Cardiac septum (tissue), 1 donor: ENCODE data around the gene RCL1. TPM values are rescaled to one million over a fixed set of nuclear protein-coding genes. Genes with fewer than 3 reads are reported as not detected.
"Not testable (repeated sequence)": the region's sequence is repeated elsewhere in the genome, so short reads cannot be mapped to it uniquely, and the experiment has no call there.

Source experiments
- DNase-seq: peaks from one replicate; pipeline ENCODE4 v3.0.0-alpha.2; 2020; ENCODE audit warnings: low spot score
- intact Hi-C: fragments of 100-400 bp; cut with DNase I; formaldehyde crosslinking; loops from one replicate; pipeline ENCODE4 v1.14.0; 2022
- total RNA-seq: library from RNA; stranded (reverse); fragmentation: NEBNext Ultra II Directional; extraction: Animal tissue kit (Norgen Biotek cat#: 25700); gene quantifications from one replicate; pipeline ENCODE4 v1.2.1, GENCODE V29; 2021
- donor health status: DM: no; HTN: no; CAD: no.

The RCL1 gene
- total RNA-seq, 1 donor from 2014 or later: 8.5 TPM

DNA sequence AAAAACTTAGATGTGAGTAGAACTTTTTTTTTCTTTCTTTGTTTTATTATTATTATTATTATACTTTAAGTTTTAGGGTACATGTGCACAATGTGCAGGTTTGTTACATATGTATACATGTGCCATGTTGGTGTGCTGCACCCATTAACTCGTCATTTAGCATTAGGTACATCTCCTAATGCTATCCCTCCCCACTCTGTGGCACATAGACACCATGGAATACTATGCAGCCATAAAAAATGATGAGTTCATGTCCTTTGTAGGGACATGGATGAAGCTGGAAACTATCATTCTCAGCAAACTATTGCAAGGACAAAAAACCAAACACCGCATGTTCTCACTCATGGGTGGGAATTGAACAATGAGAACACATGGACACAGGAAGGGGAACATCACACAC lies 17.8 kb upstream of the RCL1 start:
- intact Hi-C loops, DNase-seq: not testable (repeated sequence)

DNA sequence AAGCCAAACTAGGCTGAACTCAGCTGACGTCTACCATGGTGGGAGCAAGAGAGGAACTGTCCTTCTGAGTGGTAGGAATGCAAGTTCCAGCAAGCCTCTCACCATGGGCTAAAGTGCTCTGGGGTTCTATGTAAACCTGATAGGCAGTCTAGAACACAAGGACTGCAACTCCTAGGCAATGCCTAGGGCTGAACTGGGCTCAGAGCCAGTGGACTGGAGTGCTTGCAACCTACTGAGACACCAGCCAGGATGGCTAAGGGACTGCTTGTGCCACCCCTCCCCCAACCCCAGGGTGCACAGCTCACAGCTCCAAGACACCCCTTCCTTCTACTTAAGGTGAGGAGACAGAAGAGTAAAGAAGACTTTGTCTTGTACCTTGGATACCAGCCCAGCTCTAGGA lies 12.1 kb upstream of the RCL1 start:
- no peak for DNase-seq
- intact Hi-C loops: no loop called here

DNA sequence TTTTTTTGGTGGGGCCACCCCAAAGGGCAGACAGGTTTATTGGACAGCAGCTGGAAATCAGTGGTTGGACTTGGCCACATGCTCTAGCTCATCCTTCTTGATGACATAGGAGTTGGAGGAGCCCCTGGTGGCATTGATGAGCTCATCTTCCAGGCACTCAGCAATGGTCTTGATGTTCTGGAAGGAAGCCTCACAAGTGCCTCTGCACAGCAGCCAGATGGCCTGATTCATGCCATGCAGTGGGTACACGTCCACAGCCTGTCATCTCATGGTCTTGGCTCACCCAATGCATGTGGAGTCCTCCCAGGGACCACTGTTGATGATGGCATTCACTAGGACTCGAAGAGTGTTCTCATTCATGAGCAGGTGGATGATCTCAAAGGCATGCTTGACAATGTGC lies 11.3 kb upstream of the RCL1 start:
- DNase-seq: no peak
- intact Hi-C loops: no loop called here

- intact Hi-C loops, DNase-seq: not testable (repeated sequence)
Observed at GRCh38 chr9:4783191-4783590, 9.6 kb upstream of the RCL1 start.

DNA sequence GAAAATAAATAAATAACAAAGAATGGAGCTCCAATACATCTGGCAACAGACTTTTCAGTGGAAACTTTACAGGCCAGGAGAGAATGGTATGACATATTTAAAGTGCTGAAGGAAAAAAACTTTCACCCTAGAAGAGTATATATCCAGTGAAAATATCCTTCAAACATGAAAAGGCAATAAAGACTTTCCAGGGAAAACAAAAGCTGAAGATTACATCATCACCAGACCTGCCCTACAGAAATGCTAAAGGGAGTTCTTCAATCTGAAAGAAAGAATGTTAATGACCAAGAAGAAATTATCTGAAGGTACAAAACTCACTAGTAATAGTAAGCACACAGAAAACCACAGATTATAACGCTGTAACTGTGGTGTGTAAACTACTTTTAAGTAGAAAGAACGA lies 8.3 kb upstream of the RCL1 start:
- no peak for DNase-seq
- intact Hi-C loops: no loop called here

DNA sequence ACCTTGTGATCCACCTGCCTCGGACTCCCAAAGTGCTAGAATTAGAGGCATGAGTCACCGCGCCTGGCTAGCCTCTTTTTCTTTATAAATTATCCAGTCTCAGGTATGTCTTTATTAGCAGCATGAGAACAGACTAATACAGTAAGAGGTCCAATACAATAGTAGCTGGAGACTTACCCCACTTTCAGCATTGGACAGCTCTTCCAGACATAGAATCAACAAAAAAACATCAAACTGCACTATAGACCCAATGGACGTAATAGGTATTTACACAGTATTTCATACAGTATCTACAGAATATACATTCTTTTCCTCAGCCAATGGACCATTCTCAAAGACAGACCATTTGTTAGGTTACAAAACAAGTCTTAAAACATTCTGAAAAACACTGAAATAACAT lies 6.1 kb upstream of the RCL1 start:
- intact Hi-C loops: no loop called here
- DNase-seq: no peak

DNA sequence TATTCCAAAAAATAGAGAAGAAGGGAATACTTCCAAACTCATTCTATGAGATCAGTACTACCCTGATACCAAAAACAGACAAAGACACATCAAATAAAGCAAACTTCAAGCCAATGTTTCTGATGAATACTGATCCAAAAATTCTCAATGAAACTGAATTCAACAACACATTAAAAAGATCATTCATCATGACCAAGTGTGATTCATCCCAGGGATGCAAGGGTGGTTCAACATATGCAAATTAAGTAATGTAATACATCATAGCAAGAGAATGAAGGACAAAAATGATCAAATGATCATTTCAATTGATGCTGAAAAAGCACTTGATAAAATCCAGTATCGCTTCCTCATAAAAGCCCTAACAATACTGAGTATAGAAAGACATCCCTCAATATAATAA lies 4.9 kb upstream of the RCL1 start:
- intact Hi-C loops: no loop called here
- no peak for DNase-seq

GRCh38 chr9:4788703-4789102 lies 4.0 kb upstream of the RCL1 start:
- DNase-seq: no peak
- intact Hi-C loops: no loop called here

DNA sequence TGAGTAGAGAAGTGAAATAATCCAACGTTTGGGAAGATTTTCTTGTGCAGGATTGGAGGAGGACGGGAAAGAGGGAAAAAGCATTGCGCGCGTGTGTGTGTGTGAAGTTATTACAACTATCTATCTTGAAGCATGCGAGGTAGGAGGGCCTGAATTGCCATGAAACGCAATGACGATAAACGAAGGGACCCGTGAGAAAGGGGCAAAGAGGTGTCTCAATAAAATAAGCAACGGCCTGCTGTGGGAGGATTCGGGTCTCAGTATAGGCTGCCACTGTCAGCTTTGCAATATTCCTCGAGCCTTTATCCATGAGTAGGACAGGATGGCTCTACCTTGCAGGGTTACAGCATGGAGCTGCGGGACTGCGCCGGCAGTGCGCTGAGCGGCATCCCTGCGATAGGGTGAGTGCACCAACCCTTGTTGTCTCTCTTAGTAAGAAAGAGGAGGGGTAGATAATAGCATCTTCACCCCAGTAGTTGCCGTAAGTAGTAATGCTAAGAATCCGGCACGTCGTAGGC lies 631 bp upstream of the RCL1 start:
- intact Hi-C loops: loop anchor here (2.0 kb wide), 1 partner anchor 193 kb away; the partner anchor contains the start of gene JAK2

GRCh38 chr9:4793459-4794395 lies 983 bp downstream of the RCL1 start:
- intact Hi-C loops: loop anchor here (2.0 kb wide), 1 partner anchor 191 kb away; the partner anchor contains the start of gene JAK2
- no peak for DNase-seq

More for the DNA sequence above, 631 bp upstream of the RCL1 start:
- DNase-seq: no peak

GRCh38 chr9:4794691-4795090 lies 1.9 kb downstream of the RCL1 start:
- DNase-seq: no peak
- intact Hi-C loops: loop anchor here (5.0 kb wide), 1 partner anchor 32 kb away; no protein-coding TSS in a partner anchor

GRCh38 chr9:4795108-4795507 lies 2.4 kb downstream of the RCL1 start:
- intact Hi-C loops: loop anchor here (5.0 kb wide), 1 partner anchor 33 kb away; no protein-coding TSS in a partner anchor
- not testable (repeated sequence) for DNase-seq

GRCh38 chr9:4796530-4796929 lies 3.8 kb downstream of the RCL1 start:
- intact Hi-C loops: loop anchor here (5.0 kb wide), 1 partner anchor 34 kb away; no protein-coding TSS in a partner anchor
- DNase-seq: no peak

GRCh38 chr9:4796988-4797853 lies 4.5 kb downstream of the RCL1 start:
- intact Hi-C loops: loop anchor here (5.0 kb wide), 1 partner anchor 35 kb away; no protein-coding TSS in a partner anchor
- no peak for DNase-seq

DNA sequence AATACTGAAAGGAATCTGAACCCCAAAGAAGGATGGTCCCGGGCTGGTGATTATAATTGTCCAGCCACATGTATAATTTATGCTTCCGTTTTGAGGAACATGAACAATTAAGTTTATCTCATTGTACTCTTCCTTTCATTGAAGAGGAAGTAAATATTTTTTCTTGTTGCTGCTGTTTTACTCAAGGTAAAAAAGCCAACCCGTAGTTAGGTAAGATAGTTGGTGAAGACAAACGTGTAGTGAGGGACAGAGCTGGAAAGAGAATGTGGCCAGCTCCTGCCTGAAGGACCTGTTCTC lies 5.1 kb downstream of the RCL1 start:
- no peak for DNase-seq
- intact Hi-C loops: loop anchor here (5.0 kb wide), 1 partner anchor 36 kb away; no protein-coding TSS in a partner anchor

DNA sequence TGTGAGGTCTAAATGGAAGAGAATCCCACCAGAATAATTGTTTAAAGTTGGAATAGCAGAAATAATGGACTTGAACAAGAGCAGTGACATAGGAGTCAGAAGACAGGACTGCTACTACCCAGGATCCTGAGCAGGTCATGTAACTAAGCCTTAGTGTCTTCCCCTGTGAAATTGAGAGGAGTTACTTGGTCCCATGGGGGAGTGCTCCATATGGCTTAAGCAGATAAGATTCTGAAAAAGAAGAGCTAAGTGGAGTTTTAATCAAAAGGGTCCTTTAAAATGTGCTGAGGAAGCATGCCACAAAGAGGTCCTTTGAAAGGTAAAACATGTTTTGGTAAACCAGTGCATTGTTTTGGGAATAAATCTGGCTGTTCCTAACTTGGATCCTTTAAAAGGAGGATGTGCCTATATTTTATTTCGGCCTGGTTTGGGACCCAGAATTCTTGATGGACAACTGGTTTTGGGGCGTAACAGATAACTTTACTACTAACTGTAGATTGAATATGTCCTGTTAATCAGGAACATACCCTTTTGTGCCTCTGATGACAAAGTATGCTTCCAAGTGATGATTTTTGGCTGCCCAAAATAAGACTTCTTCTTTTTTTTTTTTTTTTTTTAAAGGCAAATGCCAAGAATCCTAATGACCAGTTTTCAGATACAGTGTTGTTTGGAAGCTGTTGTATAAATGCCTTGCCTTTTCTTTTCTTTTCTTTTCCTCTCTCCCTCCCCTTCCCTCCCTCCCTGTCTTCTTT lies 5.7 kb downstream of the RCL1 start:
- intact Hi-C loops: loop anchor here (5.0 kb wide), 1 partner anchor 36 kb away; no protein-coding TSS in a partner anchor
- DNase-seq: no peak

GRCh38 chr9:4799033-4799430 lies 6.3 kb downstream of the RCL1 start:
- no peak for DNase-seq
- intact Hi-C loops: loop anchor here (5.0 kb wide), 1 partner anchor 37 kb away; no protein-coding TSS in a partner anchor

DNA sequence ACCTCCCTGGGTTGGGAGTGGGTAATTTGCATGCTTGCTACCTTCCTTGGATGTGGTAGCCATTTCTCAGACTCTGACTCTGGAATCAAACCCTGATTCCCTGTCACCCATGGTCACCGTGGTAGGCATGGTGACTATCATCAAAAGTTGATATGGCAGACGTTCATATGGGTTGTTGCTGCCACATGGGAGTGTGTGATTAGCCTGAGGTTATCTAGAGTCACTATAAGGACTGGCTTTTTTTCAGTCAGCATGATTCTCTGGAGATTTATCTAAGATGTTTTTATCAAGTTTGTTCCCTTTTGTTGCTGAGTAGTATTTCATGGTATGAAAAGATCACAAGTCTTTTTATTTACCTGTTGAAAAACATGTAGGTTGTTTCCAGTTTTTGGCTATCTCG lies 7.0 kb downstream of the RCL1 start:
- DNase-seq: no peak
- intact Hi-C loops: loop anchor here (5.0 kb wide), 1 partner anchor 37 kb away; no protein-coding TSS in a partner anchor

DNA sequence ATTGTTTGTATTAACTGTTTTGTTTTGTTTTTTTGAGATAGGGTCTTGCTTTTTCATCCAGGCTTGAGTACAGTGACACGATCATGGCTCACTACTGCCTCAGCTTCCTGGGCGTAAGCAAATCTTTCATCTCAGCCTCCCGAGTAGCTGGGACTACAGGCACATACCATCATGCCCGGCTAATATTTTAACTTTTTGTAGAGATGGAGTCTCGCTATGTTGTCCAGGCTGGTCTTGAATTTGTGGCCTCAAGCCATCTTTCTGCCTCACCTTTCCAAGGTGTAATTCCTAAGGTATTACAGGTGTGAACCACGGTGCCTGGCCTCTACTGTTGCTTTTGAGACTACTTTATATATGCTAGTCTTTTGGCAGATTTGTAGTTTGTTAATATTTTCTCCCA lies 8.4 kb downstream of the RCL1 start:
- intact Hi-C loops: no loop called here
- DNase-seq: no peak
